HepG2 (cell line): ENCODE data around the gene MOB4. TPM values are rescaled to one million over a fixed set of nuclear protein-coding genes. Genes with fewer than 3 reads are reported as not detected.

Experiments used
- ARNT2 ChIP-seq: sonication (generic); formaldehyde crosslinking; IDR thresholded peaks from 2 replicates; pipeline ENCODE4 v1.8.0; 2022; ENCODE audit warnings: mild to moderate bottlenecking, low read depth, missing genetic modification reagents, moderate library complexity
- ELF4 ChIP-seq: sonication (generic); formaldehyde crosslinking; IDR thresholded peaks from 2 replicates; pipeline ENCODE4 v1.5.0; 2020; ENCODE audit warnings: missing genetic modification reagents, mild to moderate bottlenecking, moderate library complexity, borderline replicate concordance
- FOXA1 ChIP-seq, 2 experiments: fragments of 450-650 bp in 1 of 2; sonication (generic) in 1 of 2; formaldehyde crosslinking in 1 of 2; IDR thresholded peaks; 2 replicates each; pipeline versions ENCODE4 v1.4.0 to v1.6.1; 2016 to 2020; ENCODE audit warnings: missing genetic modification reagents in 1 of 2
- GLI4 ChIP-seq: sonication (generic); formaldehyde crosslinking; IDR thresholded peaks from 2 replicates; pipeline ENCODE4 v1.5.1; 2020; ENCODE audit warnings: missing genetic modification reagents, mild to moderate bottlenecking, moderate library complexity, borderline replicate concordance
- HNF4G ChIP-seq, 2 experiments: sonication (generic) in 1 of 2; formaldehyde crosslinking in 1 of 2; IDR thresholded peaks; 2 replicates each; pipeline versions ENCODE4 v1.4.0 to v1.6.1; 2011 to 2020; ENCODE audit warnings: borderline replicate concordance in 2 of 2, low read depth in 2 of 2, mild to moderate bottlenecking in 2 of 2, low read length in 1 of 2, missing genetic modification reagents in 1 of 2, moderate library complexity in 1 of 2
- HNRNPLL ChIP-seq: fragments of 200-400 bp; formaldehyde crosslinking; IDR thresholded peaks from 2 replicates; pipeline ENCODE4 v1.6.1; 2017; ENCODE audit warnings: mild to moderate bottlenecking, low read depth, low read length; ENCODE audit not compliant: poor library complexity, severe bottlenecking
- KDM6A ChIP-seq: IDR thresholded peaks from 2 replicates; pipeline ENCODE4 v1.6.1; 2016; ENCODE audit warnings: low read depth
- POLR2AphosphoS2 ChIP-seq: IDR thresholded peaks from 2 replicates; pipeline ENCODE4 v1.6.1; 2011; ENCODE audit warnings: low read depth, low read length, improper control_type of control experiment
- RELA ChIP-seq: sonication (generic); formaldehyde crosslinking; IDR thresholded peaks from 2 replicates; pipeline ENCODE4 v1.4.0; 2020; ENCODE audit warnings: missing genetic modification reagents
- SATB2 ChIP-seq: sonication (generic); formaldehyde crosslinking; IDR thresholded peaks from 2 replicates; pipeline ENCODE4 v1.5.0; 2020; ENCODE audit warnings: missing genetic modification reagents
- SP1 ChIP-seq, 2 experiments: fragments of 450-650 bp in 1 of 2; sonication (generic) in 1 of 2; formaldehyde crosslinking in 1 of 2; IDR thresholded peaks; 2 replicates each; pipeline versions ENCODE4 v1.4.0 to v1.6.1; 2016 to 2020; ENCODE audit warnings: missing genetic modification reagents in 1 of 2
- STAT6 ChIP-seq: sonication (generic); formaldehyde crosslinking; IDR thresholded peaks from 2 replicates; pipeline ENCODE4 v1.4.0; 2020; ENCODE audit warnings: missing genetic modification reagents, mild to moderate bottlenecking, borderline replicate concordance
- TBL1XR1 ChIP-seq: fragments of 150-350 bp; IDR thresholded peaks from 2 replicates; pipeline ENCODE4 v1.6.1; 2014; ENCODE audit warnings: borderline replicate concordance, low read length; ENCODE audit not compliant: partially characterized antibody
- U2AF1 ChIP-seq: fragments of 200-400 bp; formaldehyde crosslinking; optimal IDR thresholded peaks from 2 replicates; pipeline ENCODE3; 2017; ENCODE audit warnings: mild to moderate bottlenecking, low read depth, low read length
- ZBTB49 ChIP-seq: sonication (generic); formaldehyde crosslinking; IDR thresholded peaks from 2 replicates; pipeline ENCODE4 v1.4.0; 2020; ENCODE audit warnings: missing genetic modification reagents, borderline replicate concordance
- ZNF34 ChIP-seq: sonication (generic); formaldehyde crosslinking; IDR thresholded peaks from 2 replicates; pipeline ENCODE4 v1.4.0; 2020; ENCODE audit warnings: mild to moderate bottlenecking, missing genetic modification reagents, borderline replicate concordance
- ZNF503 ChIP-seq: sonication (generic); formaldehyde crosslinking; IDR thresholded peaks from 2 replicates; pipeline ENCODE4 v1.4.0; 2020; ENCODE audit warnings: missing genetic modification reagents
- ZNF589 ChIP-seq: sonication (generic); formaldehyde crosslinking; conservative IDR thresholded peaks from 2 replicates; pipeline ENCODE4 v1.8.0; 2022; ENCODE audit warnings: mild to moderate bottlenecking, moderate library complexity, missing genetic modification reagents
- ZNF724P ChIP-seq: sonication (generic); formaldehyde crosslinking; IDR thresholded peaks from 2 replicates; pipeline ENCODE4 v1.8.0; 2022; ENCODE audit warnings: missing genetic modification reagents, borderline replicate concordance
- ZNF879 ChIP-seq: sonication (generic); formaldehyde crosslinking; IDR thresholded peaks from 2 replicates; pipeline ENCODE4 v1.8.1; 2023; ENCODE audit warnings: missing genetic modification reagents
- polyA plus RNA-seq, 8 experiments: library from polyadenylated mRNA; depleted of rRNA in 3 of 8; stranded (reverse) in 7 of 8; unstranded in 1 of 8; fragments of >200 nt; fragmentation: Illumina TruSeq in 4 of 8; extraction: Trizol in 4 of 8; gene quantifications; 2 replicates each; pipeline versions ENCODE4 v1.2.1 to v1.2.3, GENCODE V29; 2011 to 2016; ENCODE audit warnings: low read depth in 4 of 8, missing spikeins in 1 of 8, mixed read lengths in 1 of 8; ENCODE audit not compliant: insufficient read depth in 1 of 8
- total RNA-seq, 5 experiments: library from RNA; depleted of rRNA; stranded (reverse); fragments of >200 nt; fragmentation: Illumina TruSeq; extraction: Trizol; gene quantifications; 2 replicates each; pipeline ENCODE4 v1.2.3, GENCODE V29; 2016; ENCODE audit warnings: low read depth in 1 of 5

MOB4 gene
- total and polyA plus RNA-seq, 2 of the 13 experiments (the other 11 are each of a cell fraction or from before 2014, with no cell fraction given) = 35.7 to 38.6 TPM

DNA sequence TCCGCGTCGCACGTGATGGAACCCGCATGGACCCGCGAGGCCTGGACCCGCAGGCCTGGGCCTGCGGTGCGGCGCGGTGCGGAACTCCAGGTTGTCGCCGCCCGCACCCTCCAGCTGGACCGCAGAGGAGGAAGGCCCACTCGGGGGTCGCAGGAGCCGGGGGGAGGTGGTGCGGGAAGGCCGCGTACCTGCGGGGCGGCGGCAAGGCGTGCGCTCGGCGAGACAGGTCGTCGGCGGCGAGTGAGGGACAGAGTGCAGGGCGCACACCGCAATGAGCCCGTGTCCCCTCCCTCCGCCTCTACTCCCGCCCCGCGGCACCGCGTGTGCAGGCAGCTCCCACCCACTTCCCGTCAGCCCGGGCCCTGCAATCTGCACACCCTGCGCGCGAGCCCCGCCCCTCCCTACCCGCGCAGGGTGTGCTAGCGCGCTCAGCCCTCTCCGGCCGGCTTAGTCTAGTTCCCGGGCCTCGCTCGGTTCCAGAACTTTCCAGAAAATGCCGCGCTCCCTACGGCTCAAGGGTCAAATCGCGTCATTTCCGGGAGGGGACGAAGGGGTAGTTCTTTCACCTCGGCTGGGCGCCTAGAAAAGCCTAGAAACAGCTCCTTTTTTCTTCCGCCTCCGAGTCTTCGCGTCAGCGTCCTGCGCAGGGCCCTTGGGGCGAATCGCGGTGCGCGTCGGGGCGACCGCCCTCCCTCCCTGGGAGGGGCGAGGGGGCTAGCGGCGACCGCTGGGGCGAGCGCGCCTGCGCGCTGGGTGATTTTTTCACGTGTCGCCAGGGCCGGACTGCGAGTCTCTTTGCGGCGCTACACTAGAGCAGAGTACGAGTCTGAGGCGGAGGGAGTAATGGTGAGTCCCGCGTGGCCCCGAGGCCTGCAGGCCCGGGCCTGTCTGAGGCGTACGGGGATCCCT, 16.0 kb upstream of the MOB4 start, which contains the start of the genes HSPD1 and HSPE1 (continued):
- peak; percentile 97 for TF ChIP-seq STAT6 (CRISPR knock-in tag)
- peak; percentile 93 for TF ChIP-seq HNRNPLL
- peak; percentile 79; the same call in 1 of the 2 replicates for TF ChIP-seq ZBTB49 (CRISPR knock-in tag)
- TF ChIP-seq RELA (CRISPR knock-in tag) = peak; percentile 64; the same call in 1 of the 2 replicates
- peak; percentile 98 for TF ChIP-seq ZNF34 (CRISPR knock-in tag)
- TF ChIP-seq U2AF1 = peak; percentile 68
- peak; percentile 90 for TF ChIP-seq ZNF589 (CRISPR knock-in tag)
- peak; percentile 90 for TF ChIP-seq GLI4
- TF ChIP-seq SATB2 (CRISPR knock-in tag) = no peak; the same call in none of the 2 replicates
- peak; percentile 66 for TF ChIP-seq ZNF879 (CRISPR knock-in tag)
- TF ChIP-seq FOXA1 (IDR thresholded peaks at IDR 0.05) = no peak
- peak; percentile 46 for TF ChIP-seq FOXA1 (CRISPR knock-in tag; IDR thresholded peaks at IDR 0.05)
- TF ChIP-seq SP1 (IDR thresholded peaks at IDR 0.05) = peak; percentile 97
- TF ChIP-seq SP1 (CRISPR knock-in tag; IDR thresholded peaks at IDR 0.05) = peak; percentile 100
- no peak for TF ChIP-seq KDM6A (CRISPR knock-in tag)
- peak; percentile 89; the same call in 1 of the 2 replicates for TF ChIP-seq POLR2AphosphoS2
- TF ChIP-seq ZNF503 (CRISPR knock-in tag) = peak; percentile 96
- peak; percentile 98 for TF ChIP-seq HNF4G (IDR thresholded peaks at IDR 0.05; ENCODE audit: borderline replicate concordance, low read depth, low read length)
- TF ChIP-seq HNF4G (CRISPR knock-in tag; IDR thresholded peaks at IDR 0.05; ENCODE audit: borderline replicate concordance, low read depth) = peak; percentile 95
- TF ChIP-seq ELF4 (CRISPR knock-in tag) = peak; percentile 99
- peak; percentile 95 for TF ChIP-seq ARNT2
- no peak for TF ChIP-seq TBL1XR1
- TF ChIP-seq ZNF724P (CRISPR knock-in tag) = peak; percentile 83; the same call in 1 of the 2 replicates
